Fibroblast of pulmonary artery (primary cell): Measurements from ENCODE around the gene ZDHHC3.
"Not testable (repeated sequence)": the region's sequence is repeated elsewhere in the genome, so short reads cannot be mapped to it uniquely, and the experiment has no call there.

ENCODE experiments used
- DNase-seq: peaks from one replicate; pipeline ENCODE4 v3.0.0-alpha.2; 2010; ENCODE audit warnings: low read depth
- H3K4me3 ChIP-seq: replicated peaks from 2 replicates; pipeline ENCODE4 v1.5.1; 2011; ENCODE audit warnings: low read depth, mild to moderate bottlenecking, control low read depth, low read length, moderate library complexity
- TF ChIP-seq, protein P1 (sequence below): IDR thresholded peaks from 2 replicates; pipeline ENCODE4 v1.5.1; 2011; ENCODE audit warnings: mild to moderate bottlenecking, control low read depth, low read length, inconsistent platforms; ENCODE audit errors: missing control alignments

The ZDHHC3 gene

DNA sequence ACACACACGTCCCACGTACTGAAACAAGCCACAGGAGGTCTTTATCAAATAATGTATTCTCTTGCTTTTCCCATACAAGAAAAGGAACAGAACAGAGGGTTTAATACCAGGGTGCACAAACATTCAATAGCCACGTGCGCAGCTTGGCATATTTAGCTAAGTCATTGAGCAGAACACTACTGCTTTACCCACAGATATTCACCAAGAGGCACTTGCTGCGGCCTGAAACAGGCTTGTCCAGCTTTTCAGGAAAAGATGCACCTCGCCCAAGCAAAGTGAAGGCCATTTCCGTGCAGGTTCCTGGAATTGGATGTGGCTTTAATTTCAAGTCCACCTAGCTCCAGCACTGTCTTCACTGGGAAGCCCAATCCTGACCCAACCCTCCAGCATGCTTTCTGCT lies 17.6 kb downstream of the ZDHHC3 start:
- no peak overlapping the region for H3K4me3 ChIP-seq
- TF ChIP-seq, protein P1, sequence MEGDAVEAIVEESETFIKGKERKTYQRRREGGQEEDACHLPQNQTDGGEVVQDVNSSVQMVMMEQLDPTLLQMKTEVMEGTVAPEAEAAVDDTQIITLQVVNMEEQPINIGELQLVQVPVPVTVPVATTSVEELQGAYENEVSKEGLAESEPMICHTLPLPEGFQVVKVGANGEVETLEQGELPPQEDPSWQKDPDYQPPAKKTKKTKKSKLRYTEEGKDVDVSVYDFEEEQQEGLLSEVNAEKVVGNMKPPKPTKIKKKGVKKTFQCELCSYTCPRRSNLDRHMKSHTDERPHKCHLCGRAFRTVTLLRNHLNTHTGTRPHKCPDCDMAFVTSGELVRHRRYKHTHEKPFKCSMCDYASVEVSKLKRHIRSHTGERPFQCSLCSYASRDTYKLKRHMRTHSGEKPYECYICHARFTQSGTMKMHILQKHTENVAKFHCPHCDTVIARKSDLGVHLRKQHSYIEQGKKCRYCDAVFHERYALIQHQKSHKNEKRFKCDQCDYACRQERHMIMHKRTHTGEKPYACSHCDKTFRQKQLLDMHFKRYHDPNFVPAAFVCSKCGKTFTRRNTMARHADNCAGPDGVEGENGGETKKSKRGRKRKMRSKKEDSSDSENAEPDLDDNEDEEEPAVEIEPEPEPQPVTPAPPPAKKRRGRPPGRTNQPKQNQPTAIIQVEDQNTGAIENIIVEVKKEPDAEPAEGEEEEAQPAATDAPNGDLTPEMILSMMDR: no peak

DNA sequence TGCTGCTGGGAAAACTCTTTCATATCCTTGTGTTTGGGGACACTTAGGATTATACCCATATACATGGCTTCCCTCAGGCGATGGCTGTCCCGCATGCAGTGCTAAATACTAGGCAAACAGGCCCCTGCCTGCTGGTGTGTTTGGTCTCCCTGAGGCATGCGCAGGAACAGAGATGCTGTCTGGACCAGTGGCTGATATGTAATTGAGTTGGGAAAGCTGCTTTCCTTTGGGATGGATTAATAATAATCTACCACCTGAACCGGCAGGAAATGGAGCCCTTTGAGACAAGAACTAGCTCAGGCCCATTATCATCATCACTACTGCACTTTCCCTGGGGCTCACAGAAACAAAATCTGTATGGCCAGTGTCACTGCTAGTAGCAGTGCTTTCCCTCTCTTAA lies 18.0 kb downstream of the ZDHHC3 start:
- TF ChIP-seq, protein P1: no peak
- DNase-seq: no peak
- no peak overlapping the region for H3K4me3 ChIP-seq

More for the DNA sequence above, 17.6 kb downstream of the ZDHHC3 start:
- no peak for DNase-seq

DNA sequence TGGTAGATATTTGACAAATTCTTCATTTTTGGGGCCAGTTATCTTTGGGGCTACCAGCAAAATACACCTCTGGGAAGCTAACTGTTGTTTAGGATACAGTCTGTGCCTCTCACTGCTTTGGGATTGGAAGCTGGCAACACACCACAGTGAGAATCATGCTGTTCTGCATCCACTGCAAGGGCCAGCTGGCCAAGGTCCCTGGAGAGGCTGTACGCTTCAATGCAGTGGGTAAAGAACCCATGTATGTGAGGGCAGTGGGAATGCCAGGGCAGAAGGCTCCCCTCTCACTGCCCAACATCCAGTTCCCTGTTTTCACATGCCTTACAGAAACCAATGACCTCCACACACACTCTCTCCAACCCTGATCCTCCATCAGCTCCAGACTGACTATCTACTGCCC lies 20.1 kb downstream of the ZDHHC3 start:
- no peak overlapping the region for H3K4me3 ChIP-seq
- TF ChIP-seq, protein P1: no peak
- DNase-seq: no peak

DNA sequence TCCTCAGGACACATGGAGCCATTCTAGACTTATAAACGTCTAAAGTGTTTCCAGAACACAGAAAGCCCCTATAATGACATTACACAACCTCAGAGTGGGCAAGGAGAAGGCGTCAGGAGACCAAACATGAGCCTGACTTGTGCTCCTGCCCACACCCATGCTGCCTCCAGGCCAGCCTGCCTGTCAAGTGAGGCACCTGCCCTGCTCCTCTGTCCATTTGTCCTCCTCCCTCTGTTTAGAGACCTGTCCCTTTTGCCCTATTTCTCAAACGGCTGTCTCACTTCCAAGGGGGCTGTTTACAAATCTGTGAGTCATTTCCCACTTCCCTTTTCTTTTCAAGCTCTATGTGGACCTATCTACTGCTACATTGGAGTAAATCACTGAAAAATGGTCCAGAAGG lies 21.0 kb downstream of the ZDHHC3 start:
- no peak overlapping the region for H3K4me3 ChIP-seq
- TF ChIP-seq, protein P1: no peak
- DNase-seq: peak; percentile 64

DNA sequence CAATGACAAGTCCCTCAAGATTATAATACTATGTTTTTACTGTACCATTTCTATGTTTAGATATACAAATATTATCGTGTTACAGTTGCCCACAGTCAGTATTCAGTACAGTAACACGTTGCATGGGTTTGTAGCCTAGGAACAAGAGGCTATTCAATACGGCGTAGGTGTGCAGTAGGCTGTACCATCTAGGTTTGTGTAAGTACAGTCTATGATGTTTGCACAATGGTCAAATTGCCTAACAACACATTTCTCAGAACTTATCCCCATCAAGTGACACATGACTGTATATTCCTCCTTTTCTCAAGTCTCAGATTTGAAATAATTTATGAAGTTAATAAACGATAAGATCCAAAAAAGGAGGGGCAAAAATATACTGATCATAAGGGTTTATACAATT lies 21.7 kb downstream of the ZDHHC3 start:
- no peak overlapping the region for H3K4me3 ChIP-seq
- DNase-seq: no peak
- TF ChIP-seq, protein P1: no peak

DNA sequence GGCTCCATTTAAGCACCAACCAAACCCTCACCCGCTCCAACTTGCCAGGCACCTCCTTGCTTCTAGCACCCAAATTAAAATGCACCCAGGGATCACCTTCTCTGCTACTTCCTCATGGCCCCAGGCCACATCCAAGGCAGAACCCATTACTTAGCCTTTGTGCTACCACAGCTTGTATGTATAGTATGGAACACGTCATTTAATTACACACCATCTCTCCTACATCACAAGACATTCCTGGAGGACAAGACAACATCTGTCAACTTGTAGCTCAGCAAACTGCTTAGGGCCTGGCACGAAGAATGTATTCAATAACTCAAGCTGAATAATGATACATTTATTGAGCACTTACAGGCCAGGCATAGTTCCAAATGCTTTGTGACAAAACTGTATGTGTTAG lies 23.3 kb downstream of the ZDHHC3 start:
- H3K4me3 ChIP-seq: no peak overlapping the region
- TF ChIP-seq, protein P1: no peak
- no peak for DNase-seq

DNA sequence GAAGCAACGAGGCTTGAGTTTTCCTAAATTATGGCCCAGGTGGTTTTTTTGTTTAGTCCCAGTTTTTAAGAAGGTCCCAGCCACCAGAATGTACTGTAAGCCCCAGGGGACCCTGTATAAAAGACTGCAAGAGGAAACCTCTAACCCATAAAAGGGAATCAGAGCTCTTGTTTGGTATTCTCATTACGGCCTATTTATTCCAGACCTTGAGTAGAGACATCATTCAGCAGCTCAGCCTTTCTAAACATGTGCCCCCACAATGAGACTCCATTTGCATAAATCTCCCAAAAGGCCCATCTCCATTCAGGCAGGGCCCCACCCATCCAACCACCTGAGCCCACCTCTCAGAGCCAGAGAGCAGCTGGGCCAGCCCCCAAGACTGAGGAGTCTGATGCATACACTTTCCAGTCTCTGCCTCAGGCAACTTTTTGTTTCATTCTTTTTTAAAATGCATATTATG lies 25.7 kb downstream of the ZDHHC3 start:
- no peak for DNase-seq
- no peak overlapping the region for H3K4me3 ChIP-seq
- TF ChIP-seq, protein P1: no peak

DNA sequence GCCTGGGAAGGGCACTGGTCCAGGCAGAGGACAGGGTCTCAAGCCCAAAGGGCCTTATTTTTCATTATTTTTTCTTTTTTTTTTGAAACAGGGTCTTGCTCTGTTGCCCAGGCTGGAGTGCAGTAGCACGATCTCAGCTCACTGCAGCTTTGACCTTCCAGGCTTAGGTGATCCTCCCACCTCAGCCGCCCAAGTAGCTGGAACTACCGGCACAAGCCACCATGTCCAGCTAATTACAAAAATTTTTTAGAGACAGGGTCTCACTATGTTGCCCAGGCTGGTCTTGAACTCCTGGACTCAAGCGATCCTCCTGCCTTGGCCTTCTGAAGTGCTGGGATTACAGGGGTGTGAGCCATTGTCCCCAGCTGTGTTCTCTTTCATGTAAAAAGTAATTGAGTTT lies 26.2 kb downstream of the ZDHHC3 start:
- DNase-seq, H3K4me3 ChIP-seq: not testable (repeated sequence)
